Measurements from ENCODE around the gene PTMS. TPM values are rescaled to one million over a fixed set of nuclear protein-coding genes. Genes with fewer than 3 reads are reported as not detected.

Gene PTMS
- total and polyA plus RNA-seq, 2 experiments from 2014 or later, result 290 to 467 TPM

DNA sequence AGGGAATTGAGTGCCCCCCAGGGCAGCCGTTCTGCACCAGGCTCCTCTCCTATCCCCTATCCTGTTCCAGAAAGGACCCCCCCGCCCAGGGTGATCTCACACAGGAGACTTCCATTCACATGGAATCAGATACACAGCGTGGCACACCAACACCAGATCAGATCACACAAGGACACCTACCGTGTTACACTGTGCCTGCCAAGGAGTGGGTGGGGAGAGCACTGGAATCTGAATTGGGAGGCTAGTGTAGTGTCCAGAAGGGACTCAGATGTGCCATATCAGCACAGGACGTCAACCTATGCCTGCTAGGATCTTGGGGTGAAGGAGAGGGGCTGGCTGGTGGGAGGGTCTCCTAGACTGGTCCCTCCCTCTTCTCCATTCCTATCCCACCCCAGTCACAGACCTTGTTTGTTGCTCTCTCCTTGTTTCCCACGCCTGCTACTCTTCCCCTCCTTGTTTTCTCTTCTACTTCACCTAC lies 2.3 kb downstream of the PTMS start:
- DNase-seq (ENCODE audit: low read depth in 1 of 2, low spot score in 1 of 2), result no peak
- H3K27ac ChIP-seq, result peak overlapping the region; percentile 95
- TF ChIP-seq, protein P1, sequence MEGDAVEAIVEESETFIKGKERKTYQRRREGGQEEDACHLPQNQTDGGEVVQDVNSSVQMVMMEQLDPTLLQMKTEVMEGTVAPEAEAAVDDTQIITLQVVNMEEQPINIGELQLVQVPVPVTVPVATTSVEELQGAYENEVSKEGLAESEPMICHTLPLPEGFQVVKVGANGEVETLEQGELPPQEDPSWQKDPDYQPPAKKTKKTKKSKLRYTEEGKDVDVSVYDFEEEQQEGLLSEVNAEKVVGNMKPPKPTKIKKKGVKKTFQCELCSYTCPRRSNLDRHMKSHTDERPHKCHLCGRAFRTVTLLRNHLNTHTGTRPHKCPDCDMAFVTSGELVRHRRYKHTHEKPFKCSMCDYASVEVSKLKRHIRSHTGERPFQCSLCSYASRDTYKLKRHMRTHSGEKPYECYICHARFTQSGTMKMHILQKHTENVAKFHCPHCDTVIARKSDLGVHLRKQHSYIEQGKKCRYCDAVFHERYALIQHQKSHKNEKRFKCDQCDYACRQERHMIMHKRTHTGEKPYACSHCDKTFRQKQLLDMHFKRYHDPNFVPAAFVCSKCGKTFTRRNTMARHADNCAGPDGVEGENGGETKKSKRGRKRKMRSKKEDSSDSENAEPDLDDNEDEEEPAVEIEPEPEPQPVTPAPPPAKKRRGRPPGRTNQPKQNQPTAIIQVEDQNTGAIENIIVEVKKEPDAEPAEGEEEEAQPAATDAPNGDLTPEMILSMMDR (IDR thresholded peaks at IDR 0.05; ENCODE audit: low read depth, low read length), result no peak
- H3K4me1 ChIP-seq (ENCODE audit: low read depth), result peaks cover 25% of the 10 kb centered on the region
- H3K36me3 ChIP-seq, result no peaks in the 10 kb centered on the region
- H3K27me3 ChIP-seq, result peaks cover 17% of the 10 kb centered on the region
- no peaks in the 10 kb centered on the region for H3K9me3 ChIP-seq (ENCODE audit: low read depth)
- H3K4me3 ChIP-seq, result peak overlapping the region; percentile 93

GRCh38 chr12:6768990-6769389 lies 2.8 kb downstream of the PTMS start:
- peak overlapping the region; percentile 93 for H3K4me3 ChIP-seq
- TF ChIP-seq, protein P1 (IDR thresholded peaks at IDR 0.05; ENCODE audit: low read depth, low read length), result no peak
- peak overlapping the region; percentile 95 for H3K27ac ChIP-seq
- H3K4me1 ChIP-seq (ENCODE audit: low read depth), result peaks cover 20% of the 10 kb centered on the region
- no peaks in the 10 kb centered on the region for H3K36me3 ChIP-seq
- H3K27me3 ChIP-seq, result peaks cover 22% of the 10 kb centered on the region
- DNase-seq (ENCODE audit: low read depth in 1 of 2, low spot score in 1 of 2), result peak; percentile 52 to 81
- H3K9me3 ChIP-seq (ENCODE audit: low read depth), result no peaks in the 10 kb centered on the region

DNA sequence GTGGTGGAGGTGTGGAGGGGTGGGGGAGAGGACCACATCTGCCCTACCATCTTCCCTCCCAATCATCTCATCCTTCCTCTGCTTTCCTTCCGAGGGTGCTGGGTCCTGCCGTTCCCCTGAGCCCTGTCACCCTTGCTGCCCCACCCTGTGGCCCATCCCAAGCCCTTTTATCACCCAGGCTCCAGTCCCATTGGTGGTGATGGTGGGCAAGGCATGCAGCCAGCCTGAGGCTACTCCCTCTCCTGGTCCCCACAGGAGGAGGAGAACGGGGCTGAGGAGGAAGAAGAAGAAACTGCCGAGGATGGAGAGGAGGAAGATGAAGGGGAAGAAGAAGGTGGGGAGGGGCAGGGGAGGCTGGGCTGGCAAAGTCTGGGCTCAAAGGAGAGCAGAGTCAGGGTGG lies 3.5 kb downstream of the PTMS start:
- Histone ChIP-seq H3K27me3 (peaks cover 28% of the 10 kb centered on the region), H3K36me3 (no peaks in the 10 kb centered on the region), H3K4me1 (ENCODE audit: low read depth) (peaks cover 19% of the 10 kb centered on the region), H3K9me3 (ENCODE audit: low read depth) (no peaks in the 10 kb centered on the region), H3K27ac (no peak overlapping the region), H3K4me3 (no peak overlapping the region)
- DNase-seq (ENCODE audit: low read depth in 1 of 2, low spot score in 1 of 2), result no peak
- TF ChIP-seq, protein P1 (IDR thresholded peaks at IDR 0.05; ENCODE audit: low read depth, low read length), result no peak

- Histone ChIP-seq H3K27ac (no peak overlapping the region), H3K4me3 (no peak overlapping the region), H3K36me3 (no peaks in the 10 kb centered on the region), H3K9me3 (ENCODE audit: low read depth) (no peaks in the 10 kb centered on the region), H3K4me1 (ENCODE audit: low read depth) (peaks cover 14% of the 10 kb centered on the region), H3K27me3 (peaks cover 29% of the 10 kb centered on the region)
- no peak for DNase-seq (ENCODE audit: low read depth in 1 of 2, low spot score in 1 of 2)
- TF ChIP-seq, protein P1 (IDR thresholded peaks at IDR 0.05; ENCODE audit: low read depth, low read length), result no peak
Measured at GRCh38 chr12:6770094-6770493, 3.9 kb downstream of the PTMS start.

- H3K4me1 ChIP-seq (ENCODE audit: low read depth), result peaks cover 10% of the 10 kb centered on the region
- no peak for DNase-seq (ENCODE audit: low read depth in 1 of 2, low spot score in 1 of 2)
Measured at GRCh38 chr12:6770600-6770999, 4.4 kb downstream of the PTMS start.

More at GRCh38 chr12:6770600-6770999, 4.4 kb downstream of the PTMS start:
- Histone ChIP-seq H3K4me3 (no peak overlapping the region), H3K36me3 (no peaks in the 10 kb centered on the region), H3K27ac (no peak overlapping the region), H3K27me3 (peaks cover 29% of the 10 kb centered on the region), H3K9me3 (ENCODE audit: low read depth) (no peaks in the 10 kb centered on the region)
- TF ChIP-seq, protein P1 (IDR thresholded peaks at IDR 0.05; ENCODE audit: low read depth, low read length), result no peak

All from cardiac muscle cell (in vitro differentiated cells and primary cell).